Heart left ventricle (tissue), 16 donors: ENCODE results near the gene KRT40. TPM values are rescaled to one million over a fixed set of nuclear protein-coding genes. Genes with fewer than 3 reads are reported as not detected.

ENCODE experiments used
- ATAC-seq, 4 donors: fragments of 200-7000 bp; cut with Tn5 transposase; one replicate each; pipeline ENCODE4 v1.9.1; 2020 to 2022; ENCODE audit warnings: moderate library complexity in 4 of 4, mild to moderate bottlenecking in 3 of 4, moderate number of reproducible peaks in 1 of 4
- DNase-seq, 5 donors: peaks; one replicate each; pipeline ENCODE4 v3.0.0-alpha.2; 2020
- H3K27ac ChIP-seq, 12 donors: fragments of 200-600 bp; sonication (generic) in 4 of 12; one replicate each; pipeline versions ENCODE4 v1.5.0 to v1.8.0; 2016 to 2022; ENCODE audit warnings: mild to moderate bottlenecking in 2 of 12
- H3K27me3 ChIP-seq, 9 donors: fragments of 200-600 bp; sonication (generic) in 2 of 9; one replicate each; pipeline versions ENCODE4 v1.5.1 to v1.8.0; 2016 to 2022; ENCODE audit warnings: mild to moderate bottlenecking in 3 of 9
- H3K36me3 ChIP-seq, 9 donors: fragments of 200-600 bp; sonication (generic) in 2 of 9; one replicate each; pipeline versions ENCODE4 v1.5.0 to v1.8.0; 2018 to 2022; ENCODE audit warnings: mild to moderate bottlenecking in 2 of 9
- H3K4me1 ChIP-seq, 12 donors: fragments of 200-600 bp; sonication (generic) in 4 of 12; one replicate each; pipeline versions ENCODE4 v1.5.0 to v1.8.0; 2016 to 2022; ENCODE audit warnings: mild to moderate bottlenecking in 3 of 12
- H3K4me3 ChIP-seq, 12 donors: fragments of 200-600 bp; sonication (generic) in 4 of 12; one replicate each; pipeline versions ENCODE4 v1.5.0 to v1.8.0; 2017 to 2022; ENCODE audit warnings: mild to moderate bottlenecking in 9 of 12, moderate library complexity in 4 of 12
- H3K9me3 ChIP-seq, 12 donors: fragments of 200-600 bp; sonication (generic) in 4 of 12; one replicate each; pipeline versions ENCODE4 v1.5.0 to v1.8.0; 2016 to 2022; ENCODE audit warnings: mild to moderate bottlenecking in 1 of 12
- CTCF ChIP-seq, 12 donors: fragments of 200-600 bp; sonication (generic) in 4 of 12; IDR thresholded peaks; one replicate each; pipeline versions ENCODE4 v1.5.0 to v1.8.0; 2018 to 2022; ENCODE audit warnings: antibody characterized with exemption in 12 of 12, mild to moderate bottlenecking in 5 of 12
- POLR2A ChIP-seq, 2 donors: fragments of 450-650 bp; IDR thresholded peaks; one replicate each; pipeline ENCODE4 v1.6.1; 2017; ENCODE audit warnings: antibody characterized with exemption in 2 of 2, mild to moderate bottlenecking in 2 of 2, moderate library complexity in 2 of 2
- WGBS, 4 donors: extraction: QIAGEN DNeasy Blood & Tissue Kit in 2 of 4; methylation state at CpG; one replicate each; pipeline versions ENCODE4 v1.1.5 to v1.1.7; 2013 to 2018; 5-methylcytosine and 5-hydroxymethylcytosine counted together
- intact Hi-C, 10 donors: fragments of 100-400 bp; cut with DNase I; formaldehyde crosslinking; loops; one replicate each; pipeline versions ENCODE4 v1.11.1 to v1.14.2; 2022
- polyA plus RNA-seq, 2 donors: library from polyadenylated mRNA; stranded (reverse); fragments of 200-250 nt; gene quantifications; one replicate each; pipeline ENCODE4 v1.2.3, GENCODE V29; 2013
- total RNA-seq, 9 donors: library from RNA; depleted of rRNA in 2 of 9; stranded (reverse); fragments of >200 nt in 2 of 9; fragmentation: NEBNext Ultra II Directional in 3 of 9; extraction: Animal tissue kit (Norgen Biotek cat#: 25700) in 3 of 9; gene quantifications; one replicate each; pipeline versions ENCODE4 v1.1.0 to v1.2.4, GENCODE V29; 2016 to 2023
- donor health status: ischemic (EF 13 %, LVEDD 7.1; RV severe dilation, severe dysfunction).
- donor health status: healthy with polysubstance abuse.
- donor health status: DM: no; HTN: yes; CAD: no.
- donor health status: DM: no; HTN: no; CAD: no.
- donor health status: ischemic (EF 25% LVEDD 6.9; RV normal size, moderate dysfunction).
- donor health status: ischemic (EF 25% LVEDD 5.7; RV mildly dilated, moderate dysfunction).
- donor health status: healthy.
- donor health status: DM: yes; HTN: yes; CAD: no.
- donor health status: ischemic (EF 35%, LVEDD 5.7; RV mildly dilated, moderate dysfunction).
- donor health status: nonischemic (EF 11% LVEDD 7.7; RV severe dilation, severe dysfunction).
- donor health status: DM: yes; HTN: yes; CAD: no.
- donor health status: PGD.
- donor health status: ischemic (EF 29% LVEDD 5.4; RV normal size, mild dysfunction).
- donor health status: nonischemic (EF 23%, LVEDD 6.1; RV moderate dilation, normal function).

The KRT40 gene
- total and polyA plus RNA-seq, 11 donors: not detected

- no peak overlapping the region for H3K4me3 ChIP-seq
- intact Hi-C loops: no loop called here
- H3K9me3 ChIP-seq: no peaks in the 10 kb centered on the region
- no peak for ATAC-seq
- no peak for DNase-seq
- H3K4me1 ChIP-seq: no peaks in the 10 kb centered on the region
- H3K36me3 ChIP-seq: no peaks in the 10 kb centered on the region
- H3K27me3 ChIP-seq: peaks cover 0 to 8% (median 0%) of the 10 kb centered on the region in 9 donors
- WGBS, 4 donors: 60 to 91% (median 76%) methylated on average over 2 of the region's 2 CpGs
- no peak overlapping the region for H3K27ac ChIP-seq
- TF ChIP-seq POLR2A (IDR thresholded peaks at IDR 0.05): no peak
- no peak for TF ChIP-seq CTCF (IDR thresholded peaks at IDR 0.05)
Observed at GRCh38 chr17:40932608-40933007, 51.5 kb downstream of the KRT40 start.

DNA sequence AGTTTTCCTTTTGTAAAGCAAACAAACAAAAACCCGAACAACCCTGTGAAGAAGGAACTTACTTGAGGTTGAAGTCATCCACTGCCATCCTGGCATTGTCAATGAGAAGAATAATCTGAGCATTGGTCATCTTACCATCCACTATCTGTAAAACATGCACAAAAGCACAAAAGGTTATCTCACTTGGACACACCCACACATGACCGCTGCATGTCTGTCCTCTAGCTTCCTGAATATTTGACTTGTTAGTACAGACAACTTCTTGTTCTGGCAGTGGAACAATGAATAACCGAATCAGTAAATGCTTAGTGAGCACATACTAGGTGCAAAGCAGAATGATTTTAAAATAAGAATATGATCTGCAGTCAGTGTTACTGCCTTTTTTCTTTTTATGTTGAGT lies 52.8 kb downstream of the KRT40 start:
- H3K27ac ChIP-seq: no peak overlapping the region
- H3K4me1 ChIP-seq: no peaks in the 10 kb centered on the region
- intact Hi-C loops: no loop called here
- WGBS, 4 donors: 52 to 70% (median 64%) methylated on average over 3 of the region's 3 CpGs
- no peak for TF ChIP-seq POLR2A (IDR thresholded peaks at IDR 0.05)
- TF ChIP-seq CTCF (IDR thresholded peaks at IDR 0.05): no peak
- ATAC-seq: no peak
- no peaks in the 10 kb centered on the region for H3K9me3 ChIP-seq
- no peak for DNase-seq
- peaks cover 0 to 12% (median 3%) of the 10 kb centered on the region in 9 donors for H3K27me3 ChIP-seq
- no peak overlapping the region for H3K4me3 ChIP-seq
- H3K36me3 ChIP-seq: no peaks in the 10 kb centered on the region

Other genes with a start within 250 kb of the KRT40 start
Only the 30 nearest of the 35 such genes appear.
- not detected for gene KRT27, start 201.8 kb downstream of the KRT40 start, total RNA-seq
- gene KRT27, start 201.8 kb downstream of the KRT40 start, polyA plus RNA-seq: not detected
- gene KRT28, start 184.4 kb downstream of the KRT40 start, total RNA-seq: not detected
- gene KRT28, start 184.4 kb downstream of the KRT40 start, polyA plus RNA-seq: not detected
- gene KRT10, start 161.7 kb downstream of the KRT40 start, total RNA-seq: 10 to 100 TPM; 17.6 to 70.8 (median 50.1) TPM
- 10 to 100 TPM; 21.9 to 81.9 TPM for gene KRT10, start 161.7 kb downstream of the KRT40 start, polyA plus RNA-seq
- gene KRT12, start 117.1 kb downstream of the KRT40 start, total RNA-seq: not detected
- gene KRT12, start 117.1 kb downstream of the KRT40 start, polyA plus RNA-seq: not detected
- not detected for gene KRT20, start 99.1 kb downstream of the KRT40 start, total RNA-seq
- under 1 TPM in 1 of 2 donors, not detected in 1; 0.12 TPM for gene KRT20, start 99.1 kb downstream of the KRT40 start, polyA plus RNA-seq
- under 1 TPM in 1 of 9 donors, not detected in 8; 0.16 TPM for gene KRT23, start 46.7 kb downstream of the KRT40 start, total RNA-seq
- not detected for gene KRT23, start 46.7 kb downstream of the KRT40 start, polyA plus RNA-seq
- gene KRT39, start 17.4 kb downstream of the KRT40 start, total RNA-seq: not detected
- gene KRT39, start 17.4 kb downstream of the KRT40 start, polyA plus RNA-seq: not detected
- not detected for gene KRTAP3-3, start 9.8 kb upstream of the KRT40 start, total RNA-seq
- gene KRTAP3-3, start 9.8 kb upstream of the KRT40 start, polyA plus RNA-seq: not detected
- gene KRTAP3-2, start 15.6 kb upstream of the KRT40 start, total RNA-seq: not detected
- not detected for gene KRTAP3-2, start 15.6 kb upstream of the KRT40 start, polyA plus RNA-seq
- gene KRTAP3-1, start 24.8 kb upstream of the KRT40 start, total RNA-seq: not detected
- not detected for gene KRTAP3-1, start 24.8 kb upstream of the KRT40 start, polyA plus RNA-seq
- gene KRTAP1-5, start 42.9 kb upstream of the KRT40 start, total RNA-seq: not detected
- not detected for gene KRTAP1-5, start 42.9 kb upstream of the KRT40 start, polyA plus RNA-seq
- gene KRTAP1-4, start 45.9 kb upstream of the KRT40 start, total RNA-seq: not detected
- not detected for gene KRTAP1-4, start 45.9 kb upstream of the KRT40 start, polyA plus RNA-seq
- gene KRTAP1-3, start 50.5 kb upstream of the KRT40 start, total RNA-seq: not detected
- not detected for gene KRTAP1-3, start 50.5 kb upstream of the KRT40 start, polyA plus RNA-seq
- gene KRTAP1-1, start 57.1 kb upstream of the KRT40 start, total RNA-seq: not detected
- gene KRTAP1-1, start 57.1 kb upstream of the KRT40 start, polyA plus RNA-seq: not detected
- gene KRTAP2-1, start 63.0 kb upstream of the KRT40 start, total RNA-seq: not detected
- gene KRTAP2-1, start 63.0 kb upstream of the KRT40 start, polyA plus RNA-seq: not detected
- gene KRTAP2-2, start 70.9 kb upstream of the KRT40 start, total RNA-seq: not detected
- gene KRTAP2-2, start 70.9 kb upstream of the KRT40 start, polyA plus RNA-seq: not detected
- not detected for gene KRTAP2-3, start 75.8 kb upstream of the KRT40 start, total RNA-seq
- gene KRTAP2-3, start 75.8 kb upstream of the KRT40 start, polyA plus RNA-seq: not detected
- gene KRTAP2-4, start 81.6 kb upstream of the KRT40 start, total RNA-seq: not detected
- not detected for gene KRTAP2-4, start 81.6 kb upstream of the KRT40 start, polyA plus RNA-seq
- not detected for gene KRTAP4-7, start 99.8 kb upstream of the KRT40 start, total RNA-seq
- not detected for gene KRTAP4-7, start 99.8 kb upstream of the KRT40 start, polyA plus RNA-seq
- not detected for gene KRTAP4-8, start 113.8 kb upstream of the KRT40 start, total RNA-seq
- gene KRTAP4-8, start 113.8 kb upstream of the KRT40 start, polyA plus RNA-seq: not detected
- gene KRTAP4-16, start 117.9 kb upstream of the KRT40 start, total RNA-seq: not detected
- not detected for gene KRTAP4-16, start 117.9 kb upstream of the KRT40 start, polyA plus RNA-seq
- gene KRTAP4-9, start 121.1 kb upstream of the KRT40 start, total RNA-seq: not detected
- not detected for gene KRTAP4-9, start 121.1 kb upstream of the KRT40 start, polyA plus RNA-seq
- gene KRTAP4-11, start 134.0 kb upstream of the KRT40 start, total RNA-seq: not detected
- gene KRTAP4-11, start 134.0 kb upstream of the KRT40 start, polyA plus RNA-seq: not detected
- gene KRTAP4-12, start 139.9 kb upstream of the KRT40 start, total RNA-seq: not detected
- not detected for gene KRTAP4-12, start 139.9 kb upstream of the KRT40 start, polyA plus RNA-seq
- not detected for gene KRTAP4-6, start 156.2 kb upstream of the KRT40 start, total RNA-seq
- not detected for gene KRTAP4-6, start 156.2 kb upstream of the KRT40 start, polyA plus RNA-seq
- gene KRTAP4-5, start 165.5 kb upstream of the KRT40 start, total RNA-seq: not detected
- gene KRTAP4-5, start 165.5 kb upstream of the KRT40 start, polyA plus RNA-seq: not detected
- not detected for gene KRTAP4-4, start 176.4 kb upstream of the KRT40 start, total RNA-seq
- gene KRTAP4-4, start 176.4 kb upstream of the KRT40 start, polyA plus RNA-seq: not detected
- not detected for gene KRTAP4-3, start 183.9 kb upstream of the KRT40 start, total RNA-seq
- not detected for gene KRTAP4-3, start 183.9 kb upstream of the KRT40 start, polyA plus RNA-seq
- gene KRTAP4-2, start 193.9 kb upstream of the KRT40 start, total RNA-seq: not detected
- not detected for gene KRTAP4-2, start 193.9 kb upstream of the KRT40 start, polyA plus RNA-seq
- not detected for gene KRTAP4-1, start 200.6 kb upstream of the KRT40 start, total RNA-seq
- not detected for gene KRTAP4-1, start 200.6 kb upstream of the KRT40 start, polyA plus RNA-seq